Mesodermal cell (in vitro differentiated cells): ENCODE results near the gene PTPN14.

ENCODE experiments used
- H3K27ac ChIP-seq: 2 replicates; pipeline ENCODE4 v1.7.0; 2013; ENCODE audit warnings: mild to moderate bottlenecking, low read depth, low read length, moderate library complexity; ENCODE audit not compliant: severe bottlenecking
- H3K36me3 ChIP-seq: 2 replicates; pipeline ENCODE4 v1.7.1; 2013; ENCODE audit warnings: mild to moderate bottlenecking, low read length, moderate library complexity; ENCODE audit not compliant: control insufficient read depth, insufficient read depth
- H3K4me1 ChIP-seq: one replicate; pipeline ENCODE4 v1.7.1; 2013; ENCODE audit warnings: mild to moderate bottlenecking, low read length; ENCODE audit not compliant: insufficient read depth, control insufficient read depth, poor library complexity, severe bottlenecking
- H3K4me3 ChIP-seq: 2 replicates; pipeline ENCODE4 v1.7.0; 2013; ENCODE audit warnings: low read length, control low read depth, mild to moderate bottlenecking; ENCODE audit not compliant: insufficient read depth, poor library complexity, severe bottlenecking; ENCODE audit errors: extremely low read depth
- H3K9me3 ChIP-seq: 2 replicates; pipeline ENCODE4 v1.7.1; 2013; ENCODE audit warnings: mild to moderate bottlenecking, low read length, moderate library complexity; ENCODE audit not compliant: control insufficient read depth
- WGBS, 2 experiments: methylation state at CpG; one replicate each; pipeline ENCODE4 v1.1.5; 2013; ENCODE audit warnings: missing lambda C conversion rate in 2 of 2; ENCODE audit not compliant: insufficient coverage in 2 of 2; 5-methylcytosine and 5-hydroxymethylcytosine counted together

PTPN14 gene

GRCh38 chr1:214567481-214567980 is 16.1 kb upstream of the PTPN14 start:
- no peaks in the 10 kb centered on the region for H3K36me3 ChIP-seq
- no peaks in the 10 kb centered on the region for H3K9me3 ChIP-seq
- no CpG with 5 or more reads among the region's 2 CpGs for WGBS, 2 experiments
- no peak overlapping the region for H3K27ac ChIP-seq
- no peak overlapping the region for H3K4me3 ChIP-seq
- peaks cover 19% of the 10 kb centered on the region for H3K4me1 ChIP-seq

- no peaks in the 10 kb centered on the region for H3K36me3 ChIP-seq
- H3K4me3 ChIP-seq: no peak overlapping the region
- no peak overlapping the region for H3K27ac ChIP-seq
- no peaks in the 10 kb centered on the region for H3K9me3 ChIP-seq
- H3K4me1 ChIP-seq: peaks cover 12% of the 10 kb centered on the region
- 80% methylated on average over 1 of the region's 3 CpGs; no CpG with 5 or more reads in 1 of the 2 experiments for WGBS, 2 experiments
Measured at GRCh38 chr1:214566158-214567104, 15.0 kb upstream of the PTPN14 start.

- Histone ChIP-seq H3K27ac (no peak overlapping the region), H3K36me3 (no peaks in the 10 kb centered on the region), H3K4me3 (no peak overlapping the region), H3K4me1 (peaks cover 5% of the 10 kb centered on the region), H3K9me3 (no peaks in the 10 kb centered on the region)
- no CpG with 5 or more reads among the region's 1 CpG for WGBS, 2 experiments
Measured at GRCh38 chr1:214565310-214565709, 13.9 kb upstream of the PTPN14 start.

- Histone ChIP-seq H3K4me3 (no peak overlapping the region), H3K27ac (no peak overlapping the region), H3K9me3 (no peaks in the 10 kb centered on the region), H3K4me1 (peaks cover 6% of the 10 kb centered on the region), H3K36me3 (no peaks in the 10 kb centered on the region)
Measured at GRCh38 chr1:214563881-214564280, 12.5 kb upstream of the PTPN14 start.

GRCh38 chr1:214557952-214558735 is 6.7 kb upstream of the PTPN14 start:
- H3K4me1 ChIP-seq: peaks cover 30% of the 10 kb centered on the region
- H3K36me3 ChIP-seq: no peaks in the 10 kb centered on the region
- WGBS, 2 experiments: 81 to 94% methylated on average over 4 of the region's 8 CpGs
- H3K9me3 ChIP-seq: no peaks in the 10 kb centered on the region
- peak overlapping the region; percentile 5 for H3K27ac ChIP-seq
- H3K4me3 ChIP-seq: no peak overlapping the region

- Histone ChIP-seq H3K4me3 (no peak overlapping the region), H3K4me1 (peaks cover 33% of the 10 kb centered on the region), H3K27ac (peak overlapping the region; percentile 66), H3K9me3 (no peaks in the 10 kb centered on the region), H3K36me3 (peaks cover 2% of the 10 kb centered on the region)
- 91% methylated on average over 5 of the region's 5 CpGs; no CpG with 5 or more reads in 1 of the 2 experiments for WGBS, 2 experiments
Measured at GRCh38 chr1:214553142-214553710, 1.8 kb upstream of the PTPN14 start.

- peak overlapping the region; percentile 59 for H3K4me3 ChIP-seq
- peaks cover 5% of the 10 kb centered on the region for H3K36me3 ChIP-seq
- peaks cover 33% of the 10 kb centered on the region for H3K4me1 ChIP-seq
- peak overlapping the region; percentile 100 for H3K27ac ChIP-seq
- 0 to 1% methylated on average over 10 to 11 of the region's 15 CpGs for WGBS, 2 experiments
- H3K9me3 ChIP-seq: no peaks in the 10 kb centered on the region
Measured at GRCh38 chr1:214552174-214552608, 789 bp upstream of the PTPN14 start.

GRCh38 chr1:214550857-214551435 is 456 bp downstream of the PTPN14 start:
- Histone ChIP-seq H3K4me3 (peak overlapping the region; percentile 94), H3K9me3 (no peaks in the 10 kb centered on the region), H3K36me3 (peaks cover 12% of the 10 kb centered on the region), H3K27ac (peak overlapping the region; percentile 100), H3K4me1 (peaks cover 38% of the 10 kb centered on the region)
- WGBS, 2 experiments: 0 to 1% methylated on average over 42 to 44 of the region's 57 CpGs

- H3K27ac ChIP-seq: peak overlapping the region; percentile 100
- no peaks in the 10 kb centered on the region for H3K9me3 ChIP-seq
- H3K4me1 ChIP-seq: peaks cover 37% of the 10 kb centered on the region
- peaks cover 16% of the 10 kb centered on the region for H3K36me3 ChIP-seq
- peak overlapping the region; percentile 94 for H3K4me3 ChIP-seq
- WGBS, 2 experiments: 7% methylated on average over 4 to 5 of the region's 24 CpGs
Measured at GRCh38 chr1:214550013-214550856, 1.2 kb downstream of the PTPN14 start.
